Brain microvascular endothelial cell (primary cell): ENCODE data around the gene ITGAD.
"Not testable (repeated sequence)": the region's sequence is repeated elsewhere in the genome, so short reads cannot be mapped to it uniquely, and the experiment has no call there.

ENCODE experiments used
- DNase-seq: peaks from one replicate; pipeline ENCODE4 v3.0.0-alpha.2; 2020
- H3K27ac ChIP-seq: fragments of 250-450 bp; sonication (Bioruptor Pico); 2 replicates; pipeline ENCODE4 v1.5.1; 2020; ENCODE audit warnings: mild to moderate bottlenecking, moderate library complexity
- H3K27me3 ChIP-seq: fragments of 250-450 bp; sonication (Bioruptor Pico); replicated peaks from 2 replicates; pipeline ENCODE4 v1.5.1; 2020; ENCODE audit warnings: mild to moderate bottlenecking
- H3K36me3 ChIP-seq: fragments of 250-450 bp; sonication (Bioruptor Pico); replicated peaks from 2 replicates; pipeline ENCODE4 v1.5.1; 2020; ENCODE audit warnings: mild to moderate bottlenecking
- H3K4me3 ChIP-seq: 2 replicates; pipeline ENCODE4 v1.5.1; 2011; ENCODE audit warnings: low read depth, mild to moderate bottlenecking, control low read depth, low read length, moderate library complexity
- CTCF ChIP-seq: IDR thresholded peaks from 2 replicates; pipeline ENCODE4 v1.5.1; 2011; ENCODE audit warnings: low read depth, mild to moderate bottlenecking, moderate library complexity, low read length, control low read depth, inconsistent platforms; ENCODE audit errors: missing control alignments
- in situ Hi-C: cut with HindIII; loops from 2 replicates; pipeline ENCODE4 v1.10.0; 2017; ENCODE audit warnings: low sequenced_read_pairs, low pct_ligation_motif_present

ITGAD gene

GRCh38 chr16:31441956-31442355, 48.8 kb downstream of the ITGAD start:
- Histone ChIP-seq H3K27me3 (no peaks in the 10 kb centered on the region), H3K36me3 (no peaks in the 10 kb centered on the region), H3K4me3 (peak overlapping the region; percentile 9), H3K27ac (no peak overlapping the region)
- TF ChIP-seq CTCF = no peak
- DNase-seq = no peak
- in situ Hi-C loops = no loop called here

GRCh38 chr16:31445931-31446330, 52.8 kb downstream of the ITGAD start:
- in situ Hi-C loops, DNase-seq, H3K27me3 ChIP-seq, H3K27ac ChIP-seq, H3K36me3 ChIP-seq, H3K4me3 ChIP-seq: not testable (repeated sequence)

- Histone ChIP-seq H3K4me3 (no peak overlapping the region), H3K36me3 (no peaks in the 10 kb centered on the region), H3K27me3 (no peaks in the 10 kb centered on the region), H3K27ac (no peak overlapping the region)
- no peak for TF ChIP-seq CTCF
- no peak for DNase-seq
- in situ Hi-C loops = loop anchor here (25.0 kb wide), 2 partner anchors 264 to 514 kb away; partner anchors contain the start of genes FUS and ORAI3
These were observed 58.1 kb downstream of the ITGAD start for GRCh38 chr16:31451201-31451600.

GRCh38 chr16:31451681-31452351, 58.7 kb downstream of the ITGAD start:
- in situ Hi-C loops = loop anchor here (25.0 kb wide), 2 partner anchors 265 to 515 kb away; partner anchors contain the start of genes FUS and ORAI3
- TF ChIP-seq CTCF = peak; percentile 86

GRCh38 chr16:31452631-31453106, 59.5 kb downstream of the ITGAD start:
- no peak for TF ChIP-seq CTCF
- peak; percentile 87 for DNase-seq
- Histone ChIP-seq H3K27me3 (no peaks in the 10 kb centered on the region), H3K36me3 (no peaks in the 10 kb centered on the region), H3K4me3 (no peak overlapping the region), H3K27ac (peak overlapping the region; percentile 77)
- in situ Hi-C loops = loop anchor here (25.0 kb wide), 2 partner anchors 265 to 515 kb away; partner anchors contain the start of genes FUS and ORAI3

More at GRCh38 chr16:31451681-31452351, 58.7 kb downstream of the ITGAD start:
- Histone ChIP-seq H3K4me3 (no peak overlapping the region), H3K27ac (peak overlapping the region; percentile 77), H3K27me3 (no peaks in the 10 kb centered on the region), H3K36me3 (no peaks in the 10 kb centered on the region)
- peak; percentile 64 for DNase-seq

GRCh38 chr16:31453255-31454204, 60.4 kb downstream of the ITGAD start:
- H3K36me3 ChIP-seq = no peaks in the 10 kb centered on the region
- no peaks in the 10 kb centered on the region for H3K27me3 ChIP-seq
- in situ Hi-C loops = loop anchor here (25.0 kb wide), 2 partner anchors 266 to 516 kb away; partner anchors contain the start of genes FUS and ORAI3
- peak overlapping the region; percentile 77 for H3K27ac ChIP-seq
- no peak for TF ChIP-seq CTCF
- peak; percentile 40 for DNase-seq
- no peak overlapping the region for H3K4me3 ChIP-seq
